HG03108 (cell line): ENCODE data around the gene ST8SIA5.

ENCODE experiments used
- ATAC-seq: cut with Tn5 transposase; IDR thresholded peaks from one replicate; pipeline ENCODE4 v1.9.1; 2021; ENCODE audit warnings: moderate library complexity; ENCODE audit not compliant: unreplicated experiment

ST8SIA5 gene

GRCh38 chr18:46676182-46676835 is 80.5 kb downstream of the ST8SIA5 start:
- ATAC-seq: no peak

- ATAC-seq: no peak
Observed at GRCh38 chr18:46675112-46675511, 81.7 kb downstream of the ST8SIA5 start.

GRCh38 chr18:46672062-46672970 is 84.5 kb downstream of the ST8SIA5 start:
- no peak for ATAC-seq

- ATAC-seq: no peak
Observed at GRCh38 chr18:46668694-46669093, 88.2 kb downstream of the ST8SIA5 start.

- ATAC-seq: no peak
Observed at GRCh38 chr18:46668135-46668534, 88.7 kb downstream of the ST8SIA5 start.

- ATAC-seq: no peak
Observed at GRCh38 chr18:46663539-46663938, 93.3 kb downstream of the ST8SIA5 start.

GRCh38 chr18:46660957-46661749 is 95.7 kb downstream of the ST8SIA5 start:
- ATAC-seq: no peak

- no peak for ATAC-seq
Observed at GRCh38 chr18:46659484-46659883, 97.4 kb downstream of the ST8SIA5 start.

GRCh38 chr18:46657115-46657955 is 99.5 kb downstream of the ST8SIA5 start, which contains the start of gene LOXHD1:
LOXHD1 (minus strand) TSS chr18:46657220; CDS start chr18:46657033, 187 bp downstream.
- no peak for ATAC-seq

GRCh38 chr18:46656326-46657114 is 100.3 kb downstream of the ST8SIA5 start:
- ATAC-seq: no peak

GRCh38 chr18:46652372-46652771 is 104.5 kb downstream of the ST8SIA5 start:
- ATAC-seq: no peak

- ATAC-seq: no peak
Observed at GRCh38 chr18:46650681-46651080, 106.2 kb downstream of the ST8SIA5 start.

- no peak for ATAC-seq
Observed at GRCh38 chr18:46649071-46649862, 107.6 kb downstream of the ST8SIA5 start.

GRCh38 chr18:46646468-46646867 is 110.4 kb downstream of the ST8SIA5 start:
- no peak for ATAC-seq

- ATAC-seq: no peak
Observed at GRCh38 chr18:46642561-46642960, 114.3 kb downstream of the ST8SIA5 start.

GRCh38 chr18:46641917-46642316 is 114.9 kb downstream of the ST8SIA5 start:
- ATAC-seq: no peak

- no peak for ATAC-seq
Observed at GRCh38 chr18:46639386-46639785, 117.5 kb downstream of the ST8SIA5 start.

- ATAC-seq: no peak
Observed at GRCh38 chr18:46636040-46636630, 120.7 kb downstream of the ST8SIA5 start.
